Measurements from ENCODE around the gene DGLUCY. TPM values are rescaled to one million over a fixed set of nuclear protein-coding genes. Genes with fewer than 3 reads are reported as not detected.
"Not testable (repeated sequence)": the region's sequence is repeated elsewhere in the genome, so short reads cannot be mapped to it uniquely, and the experiment has no call there.

DGLUCY gene
- total and polyA plus RNA-seq, 11 donors: 53.7 to 234 (median 138) TPM

DNA sequence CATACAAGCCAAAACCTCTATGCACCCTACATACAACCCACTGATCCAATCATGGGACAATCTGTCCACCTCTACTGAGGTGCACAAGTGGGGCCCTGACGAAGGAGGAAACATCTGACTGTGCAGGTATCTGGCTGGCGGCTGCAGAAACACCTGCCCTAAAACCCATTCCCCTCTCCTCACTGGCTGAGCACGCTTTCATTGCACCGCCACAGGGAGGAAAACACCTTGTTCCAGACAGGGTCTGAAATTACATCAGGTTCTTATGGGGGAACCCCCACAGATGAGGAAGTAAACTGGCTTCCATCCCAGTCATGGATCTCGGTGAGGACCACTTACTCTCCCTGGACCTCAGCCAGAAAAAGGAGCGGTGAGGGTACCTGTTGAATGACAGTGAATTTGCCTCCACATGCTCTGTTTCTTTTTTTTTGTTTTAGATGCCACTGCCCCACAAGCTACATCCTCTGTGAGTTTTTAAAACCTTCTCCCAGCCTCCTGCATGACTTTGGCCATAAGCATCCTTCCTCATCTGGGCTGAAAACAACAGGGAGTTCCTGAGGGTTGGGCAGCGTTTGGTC, 23.8 kb upstream of the DGLUCY start:
- Histone ChIP-seq H3K27ac (no peak overlapping the region), H3K4me3 (no peak overlapping the region), H3K9me3 (no peaks in the 10 kb centered on the region), H3K36me3 (no peaks in the 10 kb centered on the region), H3K27me3 (no peaks in the 10 kb centered on the region), H3K4me1 (no peaks in the 10 kb centered on the region)
- ATAC-seq (no peak), DNase-seq (no peak)
- TF ChIP-seq, protein P1, sequence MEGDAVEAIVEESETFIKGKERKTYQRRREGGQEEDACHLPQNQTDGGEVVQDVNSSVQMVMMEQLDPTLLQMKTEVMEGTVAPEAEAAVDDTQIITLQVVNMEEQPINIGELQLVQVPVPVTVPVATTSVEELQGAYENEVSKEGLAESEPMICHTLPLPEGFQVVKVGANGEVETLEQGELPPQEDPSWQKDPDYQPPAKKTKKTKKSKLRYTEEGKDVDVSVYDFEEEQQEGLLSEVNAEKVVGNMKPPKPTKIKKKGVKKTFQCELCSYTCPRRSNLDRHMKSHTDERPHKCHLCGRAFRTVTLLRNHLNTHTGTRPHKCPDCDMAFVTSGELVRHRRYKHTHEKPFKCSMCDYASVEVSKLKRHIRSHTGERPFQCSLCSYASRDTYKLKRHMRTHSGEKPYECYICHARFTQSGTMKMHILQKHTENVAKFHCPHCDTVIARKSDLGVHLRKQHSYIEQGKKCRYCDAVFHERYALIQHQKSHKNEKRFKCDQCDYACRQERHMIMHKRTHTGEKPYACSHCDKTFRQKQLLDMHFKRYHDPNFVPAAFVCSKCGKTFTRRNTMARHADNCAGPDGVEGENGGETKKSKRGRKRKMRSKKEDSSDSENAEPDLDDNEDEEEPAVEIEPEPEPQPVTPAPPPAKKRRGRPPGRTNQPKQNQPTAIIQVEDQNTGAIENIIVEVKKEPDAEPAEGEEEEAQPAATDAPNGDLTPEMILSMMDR (IDR thresholded peaks at IDR 0.05): no peak
- TF ChIP-seq POLR2A (IDR thresholded peaks at IDR 0.05): no peak
- intact Hi-C loops (cut with DNase I): loop anchor here in 1 of 10 donors (2.0 kb wide), 1 partner anchor 33 kb away; no protein-coding TSS in a partner anchor
- 84 to 89% (median 88%) methylated on average over 6 to 7 of the region's 7 CpGs for WGBS, 4 donors

DNA sequence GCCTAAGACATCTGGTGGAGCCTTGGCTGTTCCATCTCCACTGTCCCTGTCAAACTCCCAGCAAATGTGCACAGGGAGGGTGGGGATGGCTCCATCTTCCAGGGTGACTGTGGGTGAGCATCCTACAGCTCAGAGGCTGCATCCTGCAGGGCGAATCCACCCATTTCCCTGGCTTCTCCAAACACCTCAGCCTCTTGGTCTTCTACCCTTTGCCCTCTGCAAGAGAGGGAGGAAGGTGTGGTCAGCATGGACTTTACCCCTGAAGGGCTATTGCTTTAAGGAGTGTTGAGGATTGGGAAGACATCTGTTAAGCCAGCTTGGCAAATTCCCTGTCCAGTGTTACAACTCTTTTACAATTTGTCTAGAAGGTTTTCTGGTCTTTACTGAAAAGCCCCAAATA, 23.1 kb upstream of the DGLUCY start:
- Histone ChIP-seq H3K4me3 (no peak overlapping the region), H3K27ac (no peak overlapping the region), H3K9me3 (no peaks in the 10 kb centered on the region), H3K36me3 (no peaks in the 10 kb centered on the region), H3K27me3 (no peaks in the 10 kb centered on the region), H3K4me1 (no peaks in the 10 kb centered on the region)
- intact Hi-C loops (cut with DNase I): loop anchor here in 1 of 10 donors (2.0 kb wide), 1 partner anchor 32 kb away; no protein-coding TSS in a partner anchor
- ATAC-seq (no peak), DNase-seq (no peak)
- 82 to 94% (median 90%) methylated on average over 1 of the region's 1 CpG for WGBS, 4 donors
- TF ChIP-seq, protein P1 (IDR thresholded peaks at IDR 0.05): no peak
- TF ChIP-seq POLR2A (IDR thresholded peaks at IDR 0.05): no peak

DNA sequence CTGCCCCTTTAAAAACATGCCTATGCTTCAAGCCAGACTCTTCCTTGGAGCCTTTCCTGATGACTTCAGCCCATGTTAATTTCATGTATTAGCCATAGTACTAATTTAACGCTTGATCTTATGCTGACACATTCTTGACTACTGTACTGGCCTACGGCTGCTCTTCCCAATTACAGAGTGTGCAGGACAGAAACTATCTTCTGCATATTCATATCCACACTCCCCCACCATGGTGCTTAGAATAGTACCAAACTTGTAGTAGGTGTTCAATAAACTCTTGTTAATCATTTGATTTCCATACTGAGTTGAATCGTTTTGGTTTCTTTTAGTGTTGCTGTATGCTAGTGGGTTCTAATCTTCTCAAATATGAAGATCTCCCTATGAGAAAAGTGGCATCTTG, 21.8 kb upstream of the DGLUCY start:
- intact Hi-C loops (cut with DNase I): no loop called here
- no peaks in the 10 kb centered on the region for H3K27me3 ChIP-seq
- 89 to 94% (median 90%) methylated on average over 3 of the region's 3 CpGs for WGBS, 4 donors
- H3K4me1 ChIP-seq: no peaks in the 10 kb centered on the region
- no peaks in the 10 kb centered on the region for H3K36me3 ChIP-seq
- H3K27ac ChIP-seq: no peak overlapping the region
- no peaks in the 10 kb centered on the region for H3K9me3 ChIP-seq
- H3K4me3 ChIP-seq: no peak overlapping the region
- no peak for DNase-seq
- TF ChIP-seq POLR2A (IDR thresholded peaks at IDR 0.05): no peak
- TF ChIP-seq, protein P1 (IDR thresholded peaks at IDR 0.05): no peak
- ATAC-seq: no peak

DNA sequence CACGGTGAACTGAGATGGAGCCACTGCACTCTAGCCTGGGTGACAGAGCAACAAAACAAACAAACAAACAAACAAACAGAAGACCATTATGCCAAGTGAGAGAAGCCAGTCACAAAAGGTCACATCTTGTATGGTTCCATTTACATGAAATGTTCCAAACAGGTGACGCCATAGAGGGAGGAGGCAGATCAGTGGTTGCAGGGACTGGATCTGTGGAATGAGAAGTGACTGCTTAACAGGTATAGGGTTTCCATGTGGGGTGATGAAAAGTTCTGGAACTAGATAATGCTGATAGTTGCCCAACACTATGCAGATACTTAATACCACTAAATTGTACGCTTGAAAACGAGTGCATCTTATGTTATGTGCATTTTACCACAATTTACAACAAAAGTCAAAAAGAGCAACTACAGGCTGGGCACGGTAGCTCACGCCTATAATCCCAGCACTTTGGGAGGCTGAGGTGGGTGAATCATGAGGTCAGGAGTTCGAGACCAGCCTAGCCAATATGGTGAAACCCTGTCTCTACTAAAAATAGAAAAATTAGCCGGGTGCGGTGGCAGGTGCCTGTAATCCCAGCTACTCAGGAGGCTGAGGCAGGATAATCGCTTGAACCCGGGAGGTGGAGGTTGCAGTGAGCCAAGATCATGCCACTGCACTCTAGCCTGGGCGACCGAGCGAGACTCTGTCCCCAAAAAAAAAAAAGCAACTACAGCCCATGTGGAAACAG, 20.0 kb upstream of the DGLUCY start:
- intact Hi-C loops (cut with DNase I); H3K4me1 ChIP-seq; H3K9me3 ChIP-seq; H3K27ac ChIP-seq; H3K27me3 ChIP-seq; ATAC-seq; H3K36me3 ChIP-seq; H3K4me3 ChIP-seq; DNase-seq: not testable (repeated sequence)
- 86 to 97% (median 95%) methylated on average over 14 of the region's 14 CpGs for WGBS, 4 donors
